Ishikawa (cell line): ENCODE results near the gene KRT83.

Experiments
- CEBPB ChIP-seq: IDR thresholded peaks from 2 replicates; pipeline ENCODE4 v1.6.1; 2012
- CREB1 ChIP-seq: IDR thresholded peaks from 2 replicates; pipeline ENCODE4 v1.6.1; 2012; ENCODE audit warnings: low read depth
- FOXM1 ChIP-seq: IDR thresholded peaks from 2 replicates; pipeline ENCODE4 v1.6.1; 2012; ENCODE audit warnings: low read depth, borderline replicate concordance
- MAX ChIP-seq: IDR thresholded peaks from 2 replicates; pipeline ENCODE4 v1.6.1; 2012
- NFIC ChIP-seq: IDR thresholded peaks from 2 replicates; pipeline ENCODE4 v1.6.1; 2012
- REST ChIP-seq: IDR thresholded peaks from 2 replicates; pipeline ENCODE4 v1.6.1; 2012; ENCODE audit warnings: low read depth, mild to moderate bottlenecking
- TAF1 ChIP-seq: IDR thresholded peaks from 2 replicates; pipeline ENCODE4 v1.6.1; 2012; ENCODE audit warnings: low read depth, mild to moderate bottlenecking
- TEAD4 ChIP-seq: IDR thresholded peaks from 2 replicates; pipeline ENCODE4 v1.6.1; 2012
- USF1 ChIP-seq: IDR thresholded peaks from 2 replicates; pipeline ENCODE4 v1.6.1; 2012
- YY1 ChIP-seq: IDR thresholded peaks from 2 replicates; pipeline ENCODE4 v1.6.1; 2012; ENCODE audit warnings: low read depth

GRCh38 chr12:52285851-52286530 lies 35.2 kb downstream of the KRT83 start:
- TF ChIP-seq YY1 (no peak), TAF1 (no peak), MAX (no peak), FOXM1 (no peak), CEBPB (no peak), NFIC (no peak), REST (no peak), TEAD4 (no peak), USF1 (no peak), CREB1 (no peak)
